ENCODE data around the gene MANSC4.

The MANSC4 gene

DNA sequence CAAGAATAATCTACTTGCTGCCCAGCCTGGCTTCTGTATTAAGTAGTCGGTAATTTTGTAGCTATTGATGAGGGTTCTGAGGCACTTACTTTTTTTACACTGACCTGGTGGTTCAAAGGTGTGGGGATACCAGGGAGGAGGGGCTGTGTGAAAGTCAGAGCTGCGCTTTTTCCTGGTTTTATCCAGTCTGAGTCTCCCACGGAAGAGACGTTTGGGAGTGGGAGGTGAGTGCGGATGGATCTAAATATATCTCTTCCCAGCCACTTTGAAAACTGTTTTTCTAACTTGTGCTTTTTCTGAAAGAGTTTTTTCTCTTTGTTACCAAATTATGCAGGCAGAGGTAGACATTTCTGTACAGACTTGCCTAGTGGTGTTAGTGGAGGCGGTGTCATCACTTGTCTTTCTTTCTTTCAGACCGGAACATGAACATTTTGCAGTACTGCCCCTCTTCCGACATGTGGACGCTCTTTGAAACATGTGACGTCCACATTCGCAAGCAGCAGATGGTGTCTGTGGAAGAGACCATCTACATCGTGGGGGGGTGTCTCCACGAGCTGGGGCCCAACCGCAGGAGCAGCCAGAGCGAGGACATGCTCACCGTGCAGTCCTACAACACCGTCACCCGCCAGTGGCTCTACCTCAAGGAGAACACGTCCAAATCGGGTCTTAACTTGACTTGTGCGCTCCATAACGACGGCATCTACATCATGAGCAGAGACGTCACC is 17.4 kb upstream of the MANSC4 start:
- no peak for DNase-seq

DNA sequence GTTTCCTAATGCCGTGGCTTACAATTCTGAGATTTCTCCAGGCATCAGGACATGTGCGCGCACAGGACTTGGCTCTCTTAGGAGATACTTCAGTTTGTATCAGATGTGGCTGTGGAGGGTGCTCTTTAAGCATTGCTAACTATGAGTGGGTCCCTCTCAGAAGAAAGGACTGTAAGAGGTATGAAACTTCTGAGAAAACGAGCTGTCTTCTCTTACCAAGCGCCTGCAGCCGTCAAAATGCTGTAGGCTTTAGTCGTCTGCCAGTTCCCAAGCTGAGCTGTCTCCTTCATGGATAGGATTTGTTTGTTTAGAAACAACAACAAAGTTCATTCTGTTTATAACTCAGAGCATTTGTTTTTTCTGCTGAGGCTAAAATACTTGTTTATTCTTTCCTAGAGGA is 16.1 kb upstream of the MANSC4 start:
- DNase-seq = no peak

DNA sequence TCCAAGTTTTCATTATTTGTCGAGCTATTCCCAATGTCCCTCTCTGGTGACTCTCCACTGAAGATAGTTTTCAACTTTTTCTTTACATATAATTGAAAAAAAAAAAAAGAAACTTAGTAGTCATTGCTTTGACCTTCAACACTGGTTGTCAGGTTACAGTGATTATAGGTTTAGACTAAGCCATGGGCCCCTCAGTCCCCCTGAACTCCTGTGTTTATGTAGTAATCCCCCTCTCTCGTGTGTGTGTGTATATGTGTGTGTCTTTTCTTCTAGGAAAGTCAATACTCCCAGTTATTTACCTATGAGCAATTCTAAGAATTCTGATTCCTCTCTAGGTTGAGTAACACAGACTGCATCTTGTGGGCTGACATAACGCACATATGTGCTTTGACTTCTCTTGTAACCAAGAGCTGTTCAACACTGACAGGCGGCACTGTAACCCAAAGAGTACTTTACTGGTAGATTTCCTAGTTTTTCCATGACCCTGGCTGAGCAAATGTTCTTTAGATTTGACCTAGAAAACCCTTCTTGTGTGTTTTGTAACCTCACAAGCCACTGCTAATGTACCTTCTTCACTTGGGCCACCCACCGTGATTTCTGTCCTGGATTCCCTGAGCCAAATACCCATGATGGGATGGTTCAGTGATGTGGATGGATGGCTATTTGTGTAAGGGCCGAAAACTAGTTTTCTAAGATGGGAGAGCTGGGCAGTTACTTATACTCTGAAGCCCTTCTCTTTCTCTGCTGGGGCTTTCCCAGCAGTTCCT is 15.0 kb upstream of the MANSC4 start:
- DNase-seq = no peak

DNA sequence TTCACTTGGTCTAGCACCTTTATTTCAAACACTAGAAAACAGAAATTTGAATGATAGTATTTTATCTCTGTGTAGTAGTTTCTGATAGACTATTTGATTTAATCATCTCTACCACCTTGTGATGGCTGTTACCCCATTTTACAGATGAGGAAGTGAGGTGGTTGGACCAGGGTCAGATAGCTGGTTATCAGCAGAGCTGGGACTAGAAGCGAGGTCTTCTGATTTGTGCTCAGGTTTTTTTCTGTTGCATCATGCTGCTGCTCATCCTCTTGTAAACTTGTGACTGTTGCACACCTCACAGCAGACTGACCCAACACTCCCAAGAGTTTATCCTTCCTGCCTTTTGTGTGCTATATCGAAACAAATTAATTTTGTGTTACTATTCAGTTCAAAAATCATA is 10.1 kb upstream of the MANSC4 start:
- DNase-seq = no peak

DNA sequence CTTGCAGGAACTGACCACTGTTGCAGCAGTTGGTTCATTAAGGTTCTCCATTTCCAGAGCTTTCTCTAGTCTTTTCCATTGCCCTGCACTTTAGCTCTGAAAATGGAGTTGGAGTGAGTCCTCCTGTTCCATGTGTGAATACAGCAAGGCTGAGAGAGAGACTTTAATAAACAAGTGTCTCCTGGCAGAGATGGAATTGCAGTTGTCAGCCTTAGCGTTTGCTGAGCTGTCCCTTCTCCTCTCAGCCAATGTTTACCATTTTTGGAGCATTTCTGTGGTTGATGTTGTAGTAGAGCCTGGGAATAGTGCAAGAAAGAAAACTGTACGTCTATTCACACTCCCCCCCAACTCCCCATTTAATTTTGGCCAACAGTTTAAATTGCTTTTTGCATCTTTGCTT is 7.5 kb upstream of the MANSC4 start:
- DNase-seq = no peak

DNA sequence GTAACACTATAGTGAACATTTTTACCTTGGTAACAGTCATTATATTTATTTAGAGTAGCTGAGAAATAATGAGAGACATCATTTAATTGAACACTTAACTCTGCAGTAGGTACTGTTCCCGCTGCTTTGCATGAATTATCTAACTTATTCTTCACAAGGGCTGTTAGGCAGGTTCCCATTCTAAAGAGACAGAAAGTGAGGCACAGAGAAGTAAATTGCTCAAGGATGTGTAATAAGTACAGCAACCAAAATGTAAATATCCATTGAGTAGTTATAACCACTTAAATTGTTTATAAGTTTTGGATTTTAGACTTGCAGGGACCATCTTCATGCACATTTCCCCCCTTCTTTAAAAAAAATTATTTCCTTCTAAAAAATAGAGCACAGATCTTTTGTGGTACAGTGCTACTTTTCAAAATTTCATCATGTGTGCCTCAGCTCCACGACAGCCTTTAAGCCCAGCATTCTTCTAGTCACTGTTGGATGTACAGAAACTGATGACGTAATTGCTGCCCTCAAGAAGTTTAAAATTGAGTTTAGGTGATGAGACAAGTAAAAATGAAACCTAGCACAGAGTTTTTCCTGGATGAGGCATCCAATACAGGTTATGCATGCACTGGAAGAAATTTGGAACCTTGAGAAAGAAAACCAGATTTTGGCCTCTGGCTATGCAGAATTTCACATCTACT is 6.0 kb upstream of the MANSC4 start:
- no peak for DNase-seq

DNA sequence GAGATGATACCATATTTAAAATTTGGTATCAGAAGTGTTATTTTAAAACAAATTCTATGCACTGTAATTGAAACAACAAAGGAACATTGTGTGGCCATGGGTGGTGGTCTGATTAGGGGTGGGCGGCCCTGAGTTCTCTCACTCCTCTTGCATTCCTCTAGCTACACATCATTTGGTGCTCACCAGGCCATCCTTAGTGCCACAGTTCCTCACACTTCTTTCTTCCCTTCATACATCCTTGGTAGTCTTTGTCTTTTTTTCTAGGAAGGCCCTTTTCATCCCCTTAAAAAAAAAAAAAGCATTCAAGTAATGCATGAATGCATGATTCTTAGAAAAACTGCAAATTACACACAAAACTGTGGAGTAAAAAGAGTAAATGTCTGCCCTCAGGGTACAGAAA is 2.4 kb upstream of the MANSC4 start:
- DNase-seq = no peak

DNA sequence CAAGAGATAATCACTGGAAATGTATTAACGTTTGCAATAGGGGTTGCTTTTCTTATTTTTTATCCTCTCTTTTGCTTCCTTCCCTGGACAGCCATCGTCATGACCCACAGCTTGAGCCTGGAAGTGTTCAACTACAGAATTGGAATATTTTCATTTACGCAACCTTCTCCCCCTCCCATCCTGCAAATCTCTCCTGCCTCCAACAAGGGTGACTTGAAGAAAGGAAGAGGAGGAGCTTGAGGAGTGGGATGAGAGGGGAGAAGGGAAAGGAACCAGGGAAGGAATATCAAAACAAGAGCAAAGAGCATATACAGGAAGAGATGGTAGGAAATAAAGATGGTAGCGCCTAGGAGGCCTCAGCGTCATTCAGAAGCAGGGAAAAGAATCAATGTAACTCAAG is 1.6 kb upstream of the MANSC4 start:
- no peak for DNase-seq

DNA sequence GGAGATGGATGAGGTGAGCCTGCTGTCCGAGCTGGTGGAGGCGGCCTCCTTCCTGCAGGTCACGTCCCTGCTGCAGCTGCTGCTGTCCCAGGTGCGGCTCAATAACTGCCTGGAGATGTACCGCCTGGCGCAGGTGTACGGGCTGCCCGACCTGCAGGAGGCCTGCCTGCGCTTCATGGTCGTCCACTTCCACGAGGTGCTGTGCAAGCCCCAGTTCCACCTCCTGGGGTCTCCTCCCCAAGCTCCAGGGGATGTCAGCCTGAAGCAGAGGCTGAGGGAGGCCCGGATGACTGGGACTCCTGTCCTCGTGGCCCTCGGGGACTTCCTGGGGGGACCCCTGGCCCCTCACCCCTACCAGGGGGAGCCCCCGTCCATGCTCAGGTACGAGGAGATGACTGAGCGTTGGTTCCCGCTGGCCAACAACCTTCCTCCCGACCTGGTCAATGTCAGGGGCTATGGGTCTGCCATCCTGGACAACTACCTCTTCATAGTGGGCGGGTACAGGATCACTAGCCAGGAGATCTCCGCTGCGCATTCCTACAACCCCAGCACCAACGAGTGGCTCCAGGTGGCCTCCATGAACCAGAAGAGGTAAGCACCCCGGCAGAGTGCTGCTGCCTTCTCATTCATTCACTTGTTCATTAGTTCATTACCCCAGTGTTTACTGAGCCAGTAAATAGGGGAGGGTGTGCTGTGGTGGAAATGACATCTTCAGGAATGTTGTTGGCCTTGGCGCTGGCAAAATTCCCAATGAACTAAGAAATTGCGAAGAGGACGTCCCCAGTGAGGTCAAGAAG is 774 bp upstream of the MANSC4 start:
- DNase-seq = peak; percentile 4 to 29

DNA sequence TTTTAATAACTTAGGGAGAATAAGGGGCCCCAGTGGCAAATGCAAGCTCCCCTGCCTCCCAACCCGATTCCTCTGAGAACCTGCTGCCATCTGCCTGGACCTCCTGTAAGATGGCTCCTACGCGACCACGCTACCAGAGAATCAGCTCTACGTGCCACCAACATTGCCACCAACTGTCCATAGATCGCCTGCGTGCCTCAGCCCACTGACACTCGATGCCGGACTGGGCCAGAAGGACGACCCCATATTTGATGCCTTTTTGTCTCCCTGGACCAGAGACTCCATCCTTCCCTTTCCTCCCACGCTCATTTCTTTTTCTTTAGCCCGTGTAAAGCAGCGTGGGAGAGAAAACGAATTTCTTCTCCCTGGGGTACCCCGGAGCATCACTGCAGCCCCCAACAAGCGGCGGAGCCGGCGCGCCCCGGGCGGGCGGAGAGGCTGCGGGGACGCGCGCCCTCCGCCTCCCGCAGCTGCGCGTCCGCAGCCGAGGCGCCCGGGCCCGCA is 568 bp downstream of the MANSC4 start:
- peak in 1 of 2 donors; percentile 8 for DNase-seq

DNA sequence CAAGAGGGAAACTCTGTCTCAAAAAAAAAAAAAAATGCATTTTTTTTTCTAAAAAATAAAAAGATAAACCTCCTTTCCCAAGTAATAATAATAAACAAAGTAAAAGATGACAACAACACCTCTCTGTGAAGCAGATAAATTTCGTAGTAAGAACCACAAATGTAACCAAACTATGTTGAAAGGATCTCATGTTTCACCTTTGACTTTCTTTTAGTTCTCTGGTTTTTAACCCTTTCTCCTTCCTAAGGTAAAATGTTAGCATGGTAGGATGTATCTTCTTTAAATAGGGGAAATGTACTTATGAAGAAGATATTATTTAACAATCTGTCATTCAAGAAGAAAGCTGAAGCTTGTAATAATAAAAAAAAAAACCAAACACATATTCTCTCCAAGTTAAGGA is 1.8 kb downstream of the MANSC4 start:
- DNase-seq = no peak

DNA sequence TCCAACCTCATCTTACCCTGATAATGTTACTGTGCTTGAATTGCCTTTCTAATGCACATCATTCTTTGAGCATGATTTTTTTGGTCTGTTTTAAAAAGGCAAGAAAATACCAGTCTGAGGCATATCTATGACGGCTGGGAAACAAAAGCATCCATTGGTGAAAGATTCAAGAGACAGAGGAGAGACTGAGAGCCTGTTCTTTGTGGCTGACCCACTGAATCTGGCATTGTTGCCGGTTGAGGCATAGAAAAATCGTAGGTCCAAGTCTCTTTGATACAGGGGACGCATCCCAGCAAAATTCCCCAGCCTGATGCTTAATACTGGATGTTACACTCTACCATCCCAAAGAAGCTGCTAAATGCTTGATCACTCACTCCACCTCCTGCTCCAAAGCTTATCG is 2.9 kb downstream of the MANSC4 start:
- DNase-seq = no peak

DNA sequence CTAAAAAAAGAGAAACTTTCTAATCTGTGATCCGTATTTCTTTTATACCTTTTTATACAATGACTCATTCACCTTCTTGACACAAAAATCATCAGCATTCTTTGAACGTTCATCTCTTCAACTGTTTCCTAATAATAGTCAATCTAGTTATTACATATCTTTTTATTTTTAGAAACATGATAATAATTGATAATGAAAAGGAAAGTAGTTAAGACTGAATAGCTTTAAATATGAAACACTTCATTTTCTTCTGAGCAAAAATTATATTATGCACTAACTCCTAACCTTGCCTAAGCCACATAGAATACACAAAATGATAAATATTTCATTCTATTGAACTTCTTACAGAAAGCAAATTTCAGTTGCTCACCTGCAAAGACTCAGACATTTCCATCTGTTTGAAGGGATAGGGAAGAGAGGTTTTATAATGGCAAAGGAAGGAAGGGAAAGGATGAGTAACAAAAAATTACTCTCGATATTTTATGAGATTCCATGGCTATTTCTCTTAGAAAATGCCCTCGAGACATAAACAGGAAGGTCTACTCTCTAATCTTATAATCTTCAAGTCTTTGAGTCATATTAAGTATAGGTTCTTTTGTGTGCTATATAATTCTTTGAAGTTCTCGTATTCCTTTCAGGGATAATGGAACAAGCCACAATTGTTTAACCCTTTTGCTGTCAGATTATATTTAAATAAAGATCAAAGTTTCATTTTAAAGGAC is 7.5 kb downstream of the MANSC4 start:
- no peak for DNase-seq

DNA sequence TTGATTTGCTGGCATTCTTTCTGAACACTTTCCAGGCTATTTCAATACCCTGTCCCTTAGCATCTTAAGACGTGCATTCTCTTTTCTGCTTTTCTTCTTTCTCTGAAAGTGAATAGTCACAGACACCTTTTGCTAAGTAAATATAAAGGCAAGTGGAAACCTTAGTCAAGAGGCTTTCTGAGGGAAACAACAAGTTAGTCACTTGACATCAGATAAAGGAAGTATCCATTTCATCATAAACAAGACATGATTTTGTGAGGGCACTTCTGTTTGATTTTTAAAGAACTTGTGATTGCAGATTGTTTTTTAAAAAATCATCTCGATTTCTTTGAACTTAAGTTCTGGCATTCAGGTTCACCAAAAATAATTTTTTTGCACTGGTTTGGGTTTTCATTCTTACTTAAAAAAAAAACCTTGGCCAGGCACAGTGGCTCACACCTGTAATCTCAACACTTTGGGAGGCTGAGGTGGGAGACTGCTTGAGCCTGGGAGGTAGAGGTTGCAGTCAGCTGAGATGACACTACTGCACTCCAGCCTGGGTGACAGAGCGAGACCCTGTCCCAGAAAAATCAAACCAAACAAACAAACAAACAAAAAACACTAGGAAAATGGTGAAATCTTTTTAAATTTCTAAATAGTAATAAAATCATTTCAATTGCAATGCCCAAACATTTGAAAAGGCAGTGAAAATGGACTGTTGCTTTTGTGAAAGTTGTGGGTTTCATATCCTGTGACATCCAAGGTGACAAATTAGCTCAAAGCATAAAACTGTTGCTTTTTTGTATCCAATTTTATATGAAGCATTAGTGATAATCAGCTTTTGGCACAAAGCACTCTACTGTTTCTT is 8.3 kb downstream of the MANSC4 start:
- DNase-seq = no peak

DNA sequence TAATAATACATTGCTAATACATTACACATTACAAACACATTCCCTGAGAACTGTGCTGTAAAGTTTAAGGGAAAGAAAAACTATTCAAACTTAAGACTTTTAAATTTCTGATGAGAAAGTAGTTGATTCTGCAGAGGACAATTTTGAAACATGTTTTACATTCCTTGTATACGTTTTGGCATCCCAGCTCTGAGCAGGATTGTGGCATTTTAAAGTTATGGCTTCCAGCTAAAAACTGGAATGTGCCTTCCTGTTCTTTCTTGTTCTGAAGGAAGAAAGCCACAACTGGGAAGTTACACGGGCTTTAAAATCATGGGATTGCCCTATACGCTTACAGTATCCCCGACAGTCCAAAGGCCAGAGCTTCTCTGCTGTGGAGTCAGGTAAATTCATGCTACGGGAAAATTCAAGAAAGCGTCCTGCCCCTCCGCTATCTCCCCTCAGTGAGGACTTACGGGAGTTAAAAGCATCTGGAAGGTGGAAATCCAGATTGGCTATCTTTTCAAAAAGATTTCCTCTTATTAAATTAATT is 10.8 kb downstream of the MANSC4 start:
- no peak for DNase-seq

DNA sequence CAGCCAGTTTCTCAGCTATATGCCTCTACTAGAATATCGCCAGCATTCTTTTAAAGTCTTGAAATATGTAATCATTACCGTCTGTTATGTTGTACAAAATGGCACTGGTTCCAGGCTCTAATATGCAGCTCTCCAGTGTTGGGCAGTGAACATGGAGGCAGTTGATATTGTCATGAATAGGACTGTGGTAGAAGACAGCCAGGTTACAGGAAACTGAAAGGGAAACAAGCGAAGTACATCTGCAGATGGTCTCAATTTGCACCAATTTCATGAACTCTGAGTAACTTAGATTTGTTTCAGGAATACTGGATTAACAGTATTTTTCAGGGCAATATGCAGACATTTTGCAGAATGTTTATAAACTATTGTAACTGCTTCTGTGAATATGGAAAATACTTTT is 13.4 kb downstream of the MANSC4 start:
- DNase-seq = no peak

DNA sequence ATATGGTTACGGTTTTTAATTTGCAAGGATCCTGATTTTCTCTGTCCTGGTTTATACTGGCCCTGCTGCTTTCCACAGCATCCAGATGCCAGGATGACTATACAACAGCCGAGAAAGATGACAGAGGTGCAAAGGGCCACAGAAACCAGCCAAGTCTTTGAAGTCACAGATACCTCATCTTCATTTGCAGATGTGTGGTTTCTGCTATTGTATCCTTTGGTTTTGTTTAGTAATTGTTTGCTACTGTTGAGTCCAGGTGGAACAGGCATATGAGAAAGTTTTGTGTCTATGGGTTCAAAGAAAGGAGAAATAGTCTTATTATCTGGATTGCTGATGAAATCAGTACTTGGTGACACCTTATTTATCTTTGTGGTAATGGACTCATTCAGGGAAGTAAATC is 17.3 kb downstream of the MANSC4 start:
- DNase-seq = no peak

DNA sequence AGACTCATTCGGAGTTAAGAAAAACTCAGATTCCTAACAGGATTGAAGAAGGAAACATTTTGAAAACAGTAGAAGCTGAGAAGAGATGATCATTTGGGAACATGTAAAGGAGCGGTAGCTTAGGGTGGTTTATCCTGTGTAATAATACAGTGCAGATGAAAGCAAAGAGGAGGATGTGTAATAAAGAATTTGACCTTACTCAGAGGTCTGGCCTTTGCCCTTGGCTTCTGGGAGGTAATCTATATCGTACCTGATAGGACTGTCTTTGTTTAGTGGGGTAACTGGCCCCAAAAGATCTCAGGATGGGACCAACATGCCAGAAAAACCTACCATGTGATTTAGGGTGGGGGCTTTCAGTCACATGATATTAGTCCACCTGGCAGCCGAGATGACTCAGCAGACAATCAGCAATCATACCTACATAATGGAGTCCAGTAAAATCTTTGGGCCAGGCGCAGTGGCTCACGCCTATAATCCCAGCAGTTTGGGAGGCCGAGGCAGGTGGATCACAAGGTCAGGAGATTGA is 23.3 kb downstream of the MANSC4 start:
- no peak for DNase-seq

DNA sequence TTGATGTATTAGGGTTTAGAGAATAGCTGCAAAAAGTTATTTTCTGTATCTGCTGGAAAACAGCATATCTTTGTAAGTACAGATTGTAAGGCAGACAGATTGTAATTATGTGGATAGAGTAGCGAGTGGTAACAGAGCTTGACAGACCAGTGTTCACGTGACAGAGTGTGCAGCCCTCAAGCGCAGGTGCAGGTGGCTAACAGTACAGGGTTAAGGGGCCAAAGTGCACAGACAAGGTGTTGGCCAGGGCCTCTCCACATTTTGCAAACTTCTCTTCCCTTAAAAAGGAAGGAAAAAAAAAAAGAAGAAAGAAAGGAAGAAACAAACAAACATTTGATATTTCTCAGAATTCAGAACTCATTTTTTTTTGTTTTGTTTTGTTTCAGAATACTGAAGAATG is 25.2 kb downstream of the MANSC4 start:
- DNase-seq = no peak

DNA sequence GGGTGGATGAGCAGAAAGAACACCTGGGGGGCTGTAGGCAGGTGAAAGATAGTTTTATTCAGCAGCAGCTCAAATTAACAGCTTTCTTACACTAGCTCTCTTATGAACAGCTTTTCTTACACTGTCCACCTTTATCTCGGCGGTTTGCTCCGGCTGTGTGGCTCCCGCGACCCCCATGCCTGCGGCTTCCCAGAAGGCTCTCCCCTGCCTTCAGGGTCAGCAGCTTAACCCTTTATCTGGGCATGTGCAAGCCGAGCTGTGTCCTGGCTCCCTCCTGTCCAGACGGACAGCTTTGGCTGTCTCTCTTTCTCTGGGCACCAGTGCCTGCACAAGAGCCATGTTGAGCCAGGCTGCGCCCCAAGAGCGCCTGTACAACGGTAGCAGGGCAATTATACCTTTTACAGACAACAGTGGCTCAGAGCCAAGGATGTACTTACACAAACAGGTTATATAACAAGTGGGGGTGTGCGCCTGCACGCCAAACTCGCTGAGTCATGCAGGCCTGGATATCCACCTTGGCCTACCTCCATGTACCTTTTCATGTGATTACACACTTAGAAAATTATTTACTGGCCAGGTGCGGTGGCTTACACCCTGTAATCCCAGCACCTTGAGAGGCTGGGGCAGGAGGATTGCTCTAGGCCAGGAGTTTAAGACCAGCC is 28.5 kb downstream of the MANSC4 start:
- no peak for DNase-seq
